ENCODE results near the gene RGS3.

DNA sequence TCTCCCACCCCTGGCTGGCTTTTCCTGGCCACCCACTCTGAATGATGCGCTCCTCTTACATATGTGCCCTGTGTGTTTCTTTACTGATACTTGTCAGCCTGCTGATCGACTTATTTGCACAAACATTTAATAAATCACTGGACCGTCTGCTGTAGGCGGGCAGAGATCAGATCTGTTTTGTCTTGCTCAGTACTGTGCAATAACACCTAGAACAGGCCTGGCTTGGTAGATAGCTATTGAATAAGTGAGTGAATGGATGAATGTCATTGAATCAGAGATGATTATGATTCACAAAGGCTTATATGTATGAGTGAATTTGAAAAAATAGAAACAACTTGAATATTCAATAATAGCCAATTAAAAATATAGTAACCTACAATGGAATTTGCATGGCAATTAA is 165.1 kb downstream of the RGS3 start:
- TF ChIP-seq, protein P1, sequence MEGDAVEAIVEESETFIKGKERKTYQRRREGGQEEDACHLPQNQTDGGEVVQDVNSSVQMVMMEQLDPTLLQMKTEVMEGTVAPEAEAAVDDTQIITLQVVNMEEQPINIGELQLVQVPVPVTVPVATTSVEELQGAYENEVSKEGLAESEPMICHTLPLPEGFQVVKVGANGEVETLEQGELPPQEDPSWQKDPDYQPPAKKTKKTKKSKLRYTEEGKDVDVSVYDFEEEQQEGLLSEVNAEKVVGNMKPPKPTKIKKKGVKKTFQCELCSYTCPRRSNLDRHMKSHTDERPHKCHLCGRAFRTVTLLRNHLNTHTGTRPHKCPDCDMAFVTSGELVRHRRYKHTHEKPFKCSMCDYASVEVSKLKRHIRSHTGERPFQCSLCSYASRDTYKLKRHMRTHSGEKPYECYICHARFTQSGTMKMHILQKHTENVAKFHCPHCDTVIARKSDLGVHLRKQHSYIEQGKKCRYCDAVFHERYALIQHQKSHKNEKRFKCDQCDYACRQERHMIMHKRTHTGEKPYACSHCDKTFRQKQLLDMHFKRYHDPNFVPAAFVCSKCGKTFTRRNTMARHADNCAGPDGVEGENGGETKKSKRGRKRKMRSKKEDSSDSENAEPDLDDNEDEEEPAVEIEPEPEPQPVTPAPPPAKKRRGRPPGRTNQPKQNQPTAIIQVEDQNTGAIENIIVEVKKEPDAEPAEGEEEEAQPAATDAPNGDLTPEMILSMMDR (IDR thresholded peaks at IDR 0.05) = no peak
- TF ChIP-seq POLR2AphosphoS5 (IDR thresholded peaks at IDR 0.05) = no peak
- no peak for TF ChIP-seq EP300 (IDR thresholded peaks at IDR 0.05)
- no peak for TF ChIP-seq POLR2A (IDR thresholded peaks at IDR 0.05)
